Mucosa of descending colon (tissue), 3 donors: ENCODE data around the gene TRERF1. TPM values are rescaled to one million over a fixed set of nuclear protein-coding genes. Genes with fewer than 3 reads are reported as not detected.

ENCODE experiments used
- ATAC-seq: fragments of 200-7000 bp; cut with Tn5 transposase; one replicate; pipeline ENCODE4 v1.9.1; 2020; ENCODE audit warnings: mild to moderate bottlenecking, moderate library complexity
- DNase-seq, 3 donors: peaks; one replicate each; pipeline ENCODE4 v3.0.0-alpha.2; 2020
- H3K36me3 ChIP-seq: fragments of 200-600 bp; one replicate; pipeline ENCODE4 v1.8.0; 2021; ENCODE audit warnings: low read depth, mild to moderate bottlenecking
- H3K4me1 ChIP-seq: fragments of 200-600 bp; one replicate; pipeline ENCODE4 v1.8.0; 2021; ENCODE audit warnings: low read depth, mild to moderate bottlenecking
- H3K4me3 ChIP-seq: fragments of 200-600 bp; one replicate; pipeline ENCODE4 v1.8.0; 2021; ENCODE audit warnings: mild to moderate bottlenecking
- H3K9me3 ChIP-seq: fragments of 200-600 bp; one replicate; pipeline ENCODE4 v1.8.0; 2021; ENCODE audit warnings: mild to moderate bottlenecking
- CTCF ChIP-seq: fragments of 200-600 bp; IDR thresholded peaks from one replicate; pipeline ENCODE4 v1.8.0; 2022; ENCODE audit warnings: antibody characterized with exemption, mild to moderate bottlenecking
- intact Hi-C, 2 donors: fragments of 100-400 bp; cut with DNase I in 1 of 2; cut with micrococcal nuclease in 1 of 2; formaldehyde crosslinking; loops; one replicate each; pipeline versions ENCODE4 v1.11.0 to v1.11.1; 2022; cut with DNase I, micrococcal nuclease
- total RNA-seq, 3 donors: library from RNA; stranded (reverse); fragmentation: NEBNext Ultra II Directional in 2 of 3; extraction: Animal tissue kit (Norgen Biotek cat#: 25700) in 2 of 3; gene quantifications; one replicate each; pipeline versions ENCODE4 v1.2.1 to v1.2.4, GENCODE V29; 2021 to 2023
- donor health status: DM: no; HTN: no; CAD: no; lungs with moderate emphysema.
- donor health status: DM: no; HTN: no; CAD: no.
- donor health status: DM: no; HTN: yes; CAD: no.

TRERF1 gene
- total RNA-seq, 3 donors from 2014 or later, result 2.8 to 11.2 (median 3.8) TPM

GRCh38 chr6:42453031-42453653 lies 1.4 kb upstream of the TRERF1 start:
- Histone ChIP-seq H3K9me3 (no peaks in the 10 kb centered on the region), H3K4me1 (peaks cover 14% of the 10 kb centered on the region), H3K36me3 (no peaks in the 10 kb centered on the region), H3K4me3 (peak overlapping the region; percentile 51)
- no peak for TF ChIP-seq CTCF
- intact Hi-C loops, result no loop called here
- ATAC-seq (peak; percentile 81), DNase-seq (peak; percentile 79 to 92 (median 87))

GRCh38 chr6:42452171-42453030 lies 675 bp upstream of the TRERF1 start:
- intact Hi-C loops, result no loop called here

GRCh38 chr6:42450477-42451332 lies 1.0 kb downstream of the TRERF1 start:
- intact Hi-C loops, result no loop called here
- DNase-seq (peak in 2 of 3 donors; percentile 25 to 39), ATAC-seq (no peak)
- Histone ChIP-seq H3K36me3 (no peaks in the 10 kb centered on the region), H3K9me3 (no peaks in the 10 kb centered on the region), H3K4me3 (peak overlapping the region; percentile 14), H3K4me1 (peaks cover 14% of the 10 kb centered on the region)
- no peak for TF ChIP-seq CTCF

More at GRCh38 chr6:42452171-42453030, 675 bp upstream of the TRERF1 start:
- TF ChIP-seq CTCF, result no peak
- DNase-seq (peak; percentile 64 to 85 (median 77)), ATAC-seq (peak; percentile 58)
- Histone ChIP-seq H3K4me3 (peak overlapping the region; percentile 51), H3K36me3 (no peaks in the 10 kb centered on the region), H3K4me1 (peaks cover 14% of the 10 kb centered on the region), H3K9me3 (no peaks in the 10 kb centered on the region)

GRCh38 chr6:42449917-42450476 lies 1.7 kb downstream of the TRERF1 start:
- H3K4me1 ChIP-seq, result peaks cover 11% of the 10 kb centered on the region
- no peak for ATAC-seq
- intact Hi-C loops, result no loop called here

More at GRCh38 chr6:42449917-42450476, 1.7 kb downstream of the TRERF1 start:
- TF ChIP-seq CTCF, result no peak
- no peak for DNase-seq
- Histone ChIP-seq H3K4me3 (no peak overlapping the region), H3K9me3 (no peaks in the 10 kb centered on the region), H3K36me3 (no peaks in the 10 kb centered on the region)
